ENCODE results near the gene GPS1. TPM values are rescaled to one million over a fixed set of nuclear protein-coding genes. Genes with fewer than 3 reads are reported as not detected.

GPS1 gene
- total and polyA plus RNA-seq, 9 of the 15 experiments (the other 6 are each of a cell fraction or from before 2014, with no cell fraction given), result 3.1 to 167 (median 69.9) TPM

GRCh38 chr17:82043507-82043906 lies 8.2 kb upstream of the GPS1 start:
- FAIRE-seq (no peak), ATAC-seq (peak; percentile 75), DNase-seq (ENCODE audit: extremely low read depth in 1 of 4, low spot score in 3 of 4) (no peak)
- WGBS (ENCODE audit: insufficient coverage, low coverage, missing lambda C conversion rate), result 52% methylated on average over 16 of the region's 16 CpGs
- Histone ChIP-seq H3K9me1 (ENCODE audit: control insufficient read depth, insufficient read depth, low read length) (peaks cover 2% of the 10 kb centered on the region), H3K79me2 (ENCODE audit: control insufficient read depth, insufficient read depth, low read length) (no peaks in the 10 kb centered on the region), H3K4me3 (no peak overlapping the region), H2AFZ (ENCODE audit: low read depth, low read length) (peak overlapping the region; percentile 65), H3K27me3 (ENCODE audit: control insufficient read depth in 2 of 2, insufficient read depth in 2 of 2, low read length in 2 of 2) (no peaks in the 10 kb centered on the region), H3K36me3 (ENCODE audit: control insufficient read depth, insufficient read depth, low read length) (peaks cover 15% of the 10 kb centered on the region; the same call in 2 of the 3 replicates), H3K9me3 (replicated peaks; ENCODE audit: control insufficient read depth, insufficient read depth, low read depth, low read length) (no peaks in the 10 kb centered on the region), H3K4me1 (replicated peaks in 1 of 2; ENCODE audit: control insufficient read depth in 2 of 2, insufficient read depth in 2 of 2, low read length in 2 of 2) (peaks cover 0 to 52% of the 10 kb centered on the region in 2 experiments; a peak in 3 of 5 replicates), H3K9ac (ENCODE audit: insufficient read depth in 1 of 2, low read depth in 2 of 2, low read length in 2 of 2) (peak overlapping the region in 1 of 2 experiments; percentile 74; a peak in 2 of 4 replicates), H3K4me2 (ENCODE audit: insufficient read depth, low read length) (no peak overlapping the region), H3K27ac (ENCODE audit: extremely low read depth, low read depth, low read length) (no peak overlapping the region), H4K20me1 (replicated peaks; ENCODE audit: control insufficient read depth, insufficient read depth, low read length) (no peaks in the 10 kb centered on the region)
- TF ChIP-seq PRDM10 (IDR thresholded peaks at IDR 0.05; ENCODE audit: partially characterized antibody), result peak; percentile 37
- no peak for TF ChIP-seq ZBTB7A (IDR thresholded peaks at IDR 0.05; ENCODE audit: borderline replicate concordance, control insufficient read depth, low read depth, low read length)
- no peak for TF ChIP-seq ZNF133 (CRISPR knock-in tag; IDR thresholded peaks at IDR 0.05)
- TF ChIP-seq RBM14 (IDR thresholded peaks at IDR 0.05; ENCODE audit: borderline replicate concordance, insufficient read depth, low read depth, low read length), result no peak
- no peak for TF ChIP-seq E2F3 (CRISPR knock-in tag; IDR thresholded peaks at IDR 0.05)
- no peak for TF ChIP-seq GATAD2B (IDR thresholded peaks at IDR 0.05; ENCODE audit: borderline replicate concordance)
- TF ChIP-seq RBM17 (IDR thresholded peaks at IDR 0.05; ENCODE audit: borderline replicate concordance, low read depth, low read length), result no peak
- no peak for TF ChIP-seq ZNF717 (CRISPR knock-in tag; IDR thresholded peaks at IDR 0.05)
- no peak for TF ChIP-seq HNRNPLL (IDR thresholded peaks at IDR 0.05; ENCODE audit: low read depth, low read length, poor library complexity, severe bottlenecking)
- TF ChIP-seq GABPA (tag; conservative IDR thresholded peaks at IDR 0.05; ENCODE audit: low read depth), result no peak
- TF ChIP-seq MEIS2 (IDR thresholded peaks at IDR 0.05; ENCODE audit: partially characterized antibody), result no peak
- TF ChIP-seq TGIF2 (CRISPR knock-in tag; IDR thresholded peaks at IDR 0.05), result no peak
- TF ChIP-seq MTF1 (CRISPR knock-in tag; IDR thresholded peaks at IDR 0.05; ENCODE audit: borderline replicate concordance), result no peak
- TF ChIP-seq, protein P1, sequence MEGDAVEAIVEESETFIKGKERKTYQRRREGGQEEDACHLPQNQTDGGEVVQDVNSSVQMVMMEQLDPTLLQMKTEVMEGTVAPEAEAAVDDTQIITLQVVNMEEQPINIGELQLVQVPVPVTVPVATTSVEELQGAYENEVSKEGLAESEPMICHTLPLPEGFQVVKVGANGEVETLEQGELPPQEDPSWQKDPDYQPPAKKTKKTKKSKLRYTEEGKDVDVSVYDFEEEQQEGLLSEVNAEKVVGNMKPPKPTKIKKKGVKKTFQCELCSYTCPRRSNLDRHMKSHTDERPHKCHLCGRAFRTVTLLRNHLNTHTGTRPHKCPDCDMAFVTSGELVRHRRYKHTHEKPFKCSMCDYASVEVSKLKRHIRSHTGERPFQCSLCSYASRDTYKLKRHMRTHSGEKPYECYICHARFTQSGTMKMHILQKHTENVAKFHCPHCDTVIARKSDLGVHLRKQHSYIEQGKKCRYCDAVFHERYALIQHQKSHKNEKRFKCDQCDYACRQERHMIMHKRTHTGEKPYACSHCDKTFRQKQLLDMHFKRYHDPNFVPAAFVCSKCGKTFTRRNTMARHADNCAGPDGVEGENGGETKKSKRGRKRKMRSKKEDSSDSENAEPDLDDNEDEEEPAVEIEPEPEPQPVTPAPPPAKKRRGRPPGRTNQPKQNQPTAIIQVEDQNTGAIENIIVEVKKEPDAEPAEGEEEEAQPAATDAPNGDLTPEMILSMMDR (IDR thresholded peaks at IDR 0.05 in 2 of 3, conservative IDR thresholded peaks at IDR 0.05 in 1 of 3; ENCODE audit: insufficient read depth in 2 of 3, low read depth in 1 of 3, low read length in 3 of 3), result 0 out of 6 replicates have a peak, but pooled peaks of 1 of the 3 experiments have one; percentile 4
- intact Hi-C loops (cut with micrococcal nuclease), result no loop called here
- CTCF ChIA-PET (ENCODE audit: low intra/inter-chr PET ratio), result no interaction called here
- BruUV-seq (replicated peaks), result no TSS peak
- POLR2A ChIA-PET, result interaction anchor here (0.7 to 1.7 kb wide), 3 partner anchors 9 to 1127 kb away, joined by 3 to 6 read pairs (median 5); no protein-coding TSS in a partner anchor
- in situ Hi-C loops (cut with MboI), result no loop called here

Data from K562 (cell line).